ENCODE measurements around the gene LINC00237.

- TF ChIP-seq POLR2A (IDR thresholded peaks at IDR 0.05) (no peak), CTCF (IDR thresholded peaks at IDR 0.05) (no peak)
Measured at GRCh38 chr20:21105429-21106170, 558 bp downstream of the LINC00237 start.

Data from thyroid gland (tissue), 4 donors.